NCI-H524 treated with DMSO at 0.1 percent for 48 hours (cell line): ENCODE measurements around the gene CARS2.

ENCODE experiments used
- DNase-seq: peaks from one replicate; lab custom pipeline; 2025; lab: John Stamatoyannopoulos, UW

Gene CARS2

DNA sequence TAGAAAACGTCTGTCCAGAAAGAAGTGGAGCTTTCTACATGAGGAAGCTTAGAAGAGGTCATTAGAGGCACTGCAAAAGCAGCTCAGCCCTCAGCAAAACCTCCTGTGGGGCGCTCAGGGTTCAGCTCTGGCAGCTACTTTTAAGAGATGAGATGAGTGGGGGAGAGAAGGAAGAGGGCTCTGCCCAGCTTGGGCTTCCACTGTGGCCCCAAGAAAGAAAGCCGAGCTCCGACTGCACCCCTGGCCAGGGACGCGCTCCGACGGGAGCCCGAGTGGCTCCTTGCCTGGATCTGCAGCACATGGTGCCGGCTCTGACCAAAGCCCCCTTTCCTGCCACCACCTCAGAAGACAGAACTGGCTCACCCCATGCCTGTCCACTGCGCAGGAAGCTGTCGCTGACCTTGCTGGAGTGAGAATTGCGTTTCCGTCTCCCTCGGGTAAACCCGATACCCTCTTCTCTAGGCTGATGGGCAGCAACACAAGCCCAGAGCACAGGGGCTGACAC, 54.1 kb downstream of the CARS2 start:
- no peak for DNase-seq

DNA sequence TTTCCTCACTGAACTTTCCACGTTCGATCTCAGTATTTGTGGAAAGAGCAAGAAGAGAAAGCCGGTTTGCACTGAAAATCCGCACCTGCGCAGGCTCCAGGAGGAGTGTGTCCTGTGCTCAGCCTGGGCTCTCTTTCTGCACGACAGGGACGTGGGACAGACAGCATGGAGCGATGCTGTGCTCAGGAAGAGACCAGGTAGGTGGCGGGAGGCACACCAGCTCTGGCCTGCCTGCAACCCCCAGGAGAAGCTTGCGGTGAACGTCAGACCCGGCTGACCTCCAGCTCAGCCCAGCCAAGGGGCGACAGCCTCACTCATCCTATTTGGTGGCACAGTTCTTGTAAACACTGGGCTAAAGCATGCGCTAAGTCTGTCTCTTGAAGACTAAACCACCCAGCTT, 54.6 kb downstream of the CARS2 start:
- DNase-seq, result no peak

DNA sequence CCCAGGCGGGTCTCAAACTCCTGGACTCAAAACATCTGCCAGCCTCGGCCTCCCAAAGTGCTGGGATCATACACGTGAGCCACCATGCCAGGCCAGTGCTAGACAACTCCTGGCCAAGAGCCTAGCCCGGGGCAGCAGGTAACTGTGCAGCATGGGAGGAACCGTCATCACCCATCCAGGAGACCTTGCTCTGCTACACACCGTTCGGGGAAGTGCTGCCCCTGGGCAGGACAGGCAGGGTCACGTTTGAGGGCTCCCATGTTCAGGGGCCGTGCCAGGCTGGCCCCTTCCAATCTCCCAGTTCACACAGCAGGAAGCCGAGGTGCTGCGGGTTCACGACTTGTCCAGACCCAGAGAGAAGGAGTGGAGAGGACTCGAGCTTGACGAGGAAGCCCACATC, 55.5 kb downstream of the CARS2 start:
- DNase-seq, result no peak

DNA sequence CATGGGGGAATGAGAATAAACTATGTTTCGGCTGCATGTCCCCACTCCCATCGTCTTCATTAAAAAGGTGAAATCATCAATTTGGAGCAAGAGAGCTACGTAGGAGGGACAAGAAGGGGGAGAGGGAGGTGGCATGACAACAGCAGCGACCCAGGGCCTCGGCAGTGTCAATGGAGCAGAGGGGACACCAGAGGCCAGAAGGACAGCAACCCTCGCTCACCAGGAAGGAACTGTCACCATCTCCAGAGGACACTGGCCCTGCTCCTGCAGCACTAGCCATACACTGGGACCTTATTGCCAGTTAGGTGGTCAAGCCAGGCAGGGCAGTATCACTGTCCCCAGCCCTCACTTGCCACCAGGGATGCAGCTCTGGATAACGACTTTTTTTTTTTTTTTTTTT, 56.4 kb downstream of the CARS2 start:
- DNase-seq, result no peak

DNA sequence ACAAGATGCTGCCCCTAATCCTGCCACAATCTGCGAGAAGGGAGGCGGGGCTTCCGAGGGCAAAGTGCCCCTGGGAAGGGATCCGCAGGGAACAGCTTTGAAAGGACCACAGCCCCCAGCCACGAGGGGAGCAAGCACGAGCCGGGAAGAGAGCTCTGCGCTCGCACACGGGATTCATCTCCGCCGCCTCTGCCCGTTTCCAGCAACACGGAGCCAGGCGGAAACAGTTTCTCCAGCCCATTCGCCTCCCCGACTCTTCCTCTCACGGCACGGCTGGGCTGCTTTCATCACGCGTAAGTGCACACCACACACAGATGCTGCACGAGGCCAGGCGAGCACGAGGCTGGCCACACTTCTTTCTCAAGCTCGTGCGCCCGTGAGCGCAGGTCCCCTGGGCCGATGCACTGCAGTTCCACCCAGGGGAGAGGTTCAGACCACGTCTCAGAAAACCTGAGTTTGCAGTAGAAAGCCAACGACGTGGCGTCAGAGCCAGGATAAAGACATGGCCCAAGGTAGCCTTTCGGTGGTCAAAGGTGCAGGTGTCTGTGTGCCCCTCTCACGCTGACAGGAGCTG, 57.0 kb downstream of the CARS2 start:
- peak; percentile 39 for DNase-seq

DNA sequence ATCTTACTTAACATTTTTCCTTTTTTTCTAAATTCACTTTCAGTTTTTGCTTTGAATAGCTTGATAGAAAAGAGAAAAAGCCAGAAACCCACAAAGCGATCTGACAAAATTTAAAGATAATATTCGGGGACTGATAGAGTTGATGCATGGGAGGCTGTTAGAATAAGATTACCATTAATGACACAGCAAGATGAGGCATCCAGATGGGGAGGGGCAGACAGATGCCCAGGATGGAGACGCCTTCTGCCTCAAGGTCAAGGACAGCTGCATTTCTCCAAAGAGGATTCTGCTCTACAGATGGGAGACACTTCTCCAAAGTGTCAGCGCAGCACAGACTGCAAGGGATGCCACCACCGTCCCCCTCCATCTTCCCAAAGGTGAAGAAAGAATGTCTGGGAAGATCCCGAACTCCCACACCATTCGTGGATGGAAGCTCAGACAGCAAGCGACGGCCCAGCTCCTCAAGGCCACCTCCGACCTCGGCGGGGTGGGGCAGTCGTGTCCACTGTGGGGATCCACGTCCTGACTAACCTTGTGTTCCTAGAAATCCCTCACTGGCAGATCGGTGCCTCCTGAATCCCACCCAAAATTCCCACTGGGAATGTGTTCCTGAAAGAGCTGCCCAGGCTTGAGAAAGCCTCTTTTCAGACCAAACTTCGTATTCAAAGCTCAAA, 57.6 kb downstream of the CARS2 start:
- DNase-seq, result peak; percentile 71

DNA sequence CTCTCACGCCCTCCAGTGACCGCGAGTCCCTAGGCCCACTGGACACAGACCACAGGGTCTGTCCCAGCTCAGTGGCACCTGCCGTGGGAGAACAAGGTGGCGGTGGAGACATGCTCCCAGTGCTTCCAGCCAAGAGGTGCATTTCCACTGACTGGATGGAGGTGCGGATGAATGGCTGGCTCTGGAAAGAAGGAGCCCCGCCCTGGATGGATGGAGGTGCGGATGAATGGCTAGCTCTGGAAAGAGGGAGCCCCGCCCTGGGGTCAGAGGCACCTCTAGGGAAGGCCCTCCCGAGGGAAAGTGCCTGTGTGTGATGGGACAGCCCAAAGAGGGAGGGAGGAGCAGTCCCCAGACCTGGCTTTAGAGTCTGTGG, 58.6 kb downstream of the CARS2 start:
- DNase-seq, result no peak

DNA sequence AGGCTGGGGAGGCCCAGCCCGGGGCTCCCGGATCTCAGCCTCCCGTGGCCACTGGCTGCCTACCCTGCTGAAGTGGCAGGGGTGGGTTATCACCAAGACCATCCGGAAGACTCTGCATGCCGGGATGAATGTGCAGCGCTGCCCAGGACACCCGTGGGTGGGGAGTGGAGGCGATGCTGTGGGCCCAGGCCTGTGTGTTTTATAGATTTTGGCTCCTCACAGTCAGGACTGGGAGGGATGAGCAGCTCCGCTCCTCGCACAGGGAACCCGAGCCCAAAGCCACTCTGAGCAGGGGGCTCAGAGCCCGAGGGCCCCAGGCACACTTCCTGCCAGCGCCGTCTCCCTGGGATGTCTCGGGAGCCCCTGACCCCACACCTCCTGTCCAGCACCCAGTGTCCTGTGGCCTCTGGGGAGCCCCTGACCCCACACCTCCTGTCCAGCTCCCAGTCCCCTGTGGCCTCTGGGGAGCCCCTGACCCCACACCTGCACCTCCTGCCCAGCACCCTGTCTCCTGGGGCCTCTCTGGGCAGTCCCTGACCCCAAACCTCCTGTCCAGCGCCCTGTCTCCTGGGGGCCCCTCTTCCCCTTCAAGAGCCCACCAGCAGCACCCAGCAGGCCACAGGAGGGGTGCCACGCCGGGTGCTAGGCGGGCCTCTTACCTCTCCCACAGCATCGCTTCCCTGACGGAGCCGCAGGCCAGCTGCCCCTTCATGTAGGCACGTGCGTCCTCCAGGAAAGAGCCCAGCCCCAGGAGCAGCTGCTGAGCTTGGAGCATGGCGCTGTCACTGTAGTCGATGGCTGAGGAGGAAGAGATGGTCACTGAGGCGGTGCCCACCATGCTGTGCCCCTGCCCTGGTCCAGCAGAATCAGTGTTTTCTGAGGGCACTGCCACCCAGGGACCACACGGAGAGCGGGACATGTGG, 59.2 kb downstream of the CARS2 start:
- no peak for DNase-seq

DNA sequence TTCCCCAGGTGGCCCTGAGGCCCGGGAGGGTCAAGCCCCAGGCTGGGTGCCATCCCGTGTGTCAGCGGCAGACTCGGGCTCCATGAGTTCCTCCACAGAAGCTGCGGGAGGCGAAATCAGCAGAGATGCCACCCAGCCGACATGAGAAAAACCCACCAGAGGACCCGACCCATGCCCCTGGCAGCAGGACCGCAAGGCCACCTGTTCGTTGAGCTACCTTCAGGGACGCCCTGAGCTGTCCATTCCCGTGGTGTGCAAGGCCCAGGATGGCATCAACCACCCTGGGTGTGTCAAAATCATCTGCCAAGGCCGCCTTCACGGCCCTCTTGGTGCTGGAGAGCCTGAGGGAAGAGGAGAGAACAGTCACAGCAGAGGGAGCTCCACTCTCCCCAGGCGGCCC, 60.2 kb downstream of the CARS2 start:
- DNase-seq, result no peak

DNA sequence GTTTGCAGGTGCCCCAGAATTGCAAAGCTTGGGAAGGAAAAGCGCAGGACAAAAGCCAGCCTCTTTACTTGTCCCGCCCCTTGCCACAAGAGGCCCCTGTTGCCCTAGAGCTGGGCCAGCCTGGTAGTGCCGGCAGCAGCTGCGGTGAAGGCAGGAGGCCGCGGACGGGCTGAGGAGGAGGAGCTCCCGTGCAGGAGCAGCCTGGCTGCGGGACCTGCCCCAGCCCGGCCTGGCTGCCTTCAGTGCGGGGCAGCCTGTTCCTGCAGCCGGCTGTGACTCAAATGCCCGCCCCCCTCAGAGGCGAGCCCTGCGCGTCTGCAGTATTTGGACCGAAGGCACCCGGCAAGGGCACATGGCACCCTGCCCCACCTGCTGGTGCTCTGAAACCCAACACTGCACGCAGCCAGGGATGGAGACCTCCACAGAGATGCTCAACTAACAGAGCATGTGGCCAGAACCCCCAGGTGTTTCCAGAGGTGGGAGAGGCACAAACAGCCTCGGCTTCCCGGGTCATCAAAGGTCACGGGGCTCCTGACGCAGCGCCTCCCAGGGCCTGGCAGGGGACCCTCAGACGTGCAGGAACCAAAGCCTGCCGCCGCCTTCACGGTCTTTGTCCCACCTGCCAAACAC, 60.9 kb downstream of the CARS2 start:
- peak; percentile 29 for DNase-seq

DNA sequence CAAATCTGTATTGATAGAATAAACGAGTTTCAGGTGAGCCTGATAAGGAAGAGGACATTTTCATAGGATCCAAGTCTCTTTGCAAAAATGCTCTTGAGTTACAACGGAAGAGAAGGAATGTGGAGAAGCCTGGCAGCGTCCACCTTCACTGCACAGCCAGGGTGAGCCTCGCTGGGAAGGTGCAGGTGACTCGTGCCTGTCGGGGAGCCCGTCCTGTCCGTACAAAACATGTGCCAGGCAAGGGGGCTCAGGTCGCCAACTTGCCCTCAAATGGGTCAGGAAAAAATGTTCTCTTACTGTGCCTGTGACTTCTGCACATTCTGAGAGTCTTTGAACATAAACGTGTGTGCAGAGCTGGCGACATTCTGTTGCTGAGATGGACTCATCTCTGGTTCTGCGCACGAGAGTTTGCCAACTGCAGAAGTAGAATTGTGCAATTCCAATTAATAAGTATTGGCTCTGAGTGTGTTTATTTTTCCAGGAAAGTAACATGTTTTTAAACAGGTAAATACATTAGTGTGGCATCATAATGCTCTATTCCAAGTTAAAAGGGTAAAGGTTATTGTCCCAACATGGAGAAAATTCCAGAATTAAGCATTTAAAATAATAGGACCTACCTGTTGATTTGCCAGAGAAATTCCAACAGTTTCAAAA, 62.0 kb downstream of the CARS2 start:
- DNase-seq, result no peak

DNA sequence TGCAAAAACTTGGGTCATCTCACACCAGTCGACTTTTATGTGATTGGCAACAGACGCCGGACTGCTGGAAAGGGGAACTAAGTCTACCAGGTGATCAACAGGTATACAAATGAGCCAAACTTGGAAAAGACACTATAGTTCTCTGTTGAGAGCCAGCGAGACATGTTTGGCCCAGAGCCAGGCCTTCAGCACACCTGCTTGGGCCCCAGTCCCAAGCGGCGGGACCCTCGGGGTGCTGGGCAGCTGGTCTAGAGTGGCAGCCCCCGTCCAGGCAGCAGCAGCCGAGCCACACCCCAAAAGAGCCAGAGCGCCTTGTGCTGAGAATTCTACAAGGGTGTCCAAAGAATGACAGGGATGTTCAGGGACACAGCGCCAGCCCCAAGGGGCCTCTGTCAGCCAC, 62.6 kb downstream of the CARS2 start:
- no peak for DNase-seq

DNA sequence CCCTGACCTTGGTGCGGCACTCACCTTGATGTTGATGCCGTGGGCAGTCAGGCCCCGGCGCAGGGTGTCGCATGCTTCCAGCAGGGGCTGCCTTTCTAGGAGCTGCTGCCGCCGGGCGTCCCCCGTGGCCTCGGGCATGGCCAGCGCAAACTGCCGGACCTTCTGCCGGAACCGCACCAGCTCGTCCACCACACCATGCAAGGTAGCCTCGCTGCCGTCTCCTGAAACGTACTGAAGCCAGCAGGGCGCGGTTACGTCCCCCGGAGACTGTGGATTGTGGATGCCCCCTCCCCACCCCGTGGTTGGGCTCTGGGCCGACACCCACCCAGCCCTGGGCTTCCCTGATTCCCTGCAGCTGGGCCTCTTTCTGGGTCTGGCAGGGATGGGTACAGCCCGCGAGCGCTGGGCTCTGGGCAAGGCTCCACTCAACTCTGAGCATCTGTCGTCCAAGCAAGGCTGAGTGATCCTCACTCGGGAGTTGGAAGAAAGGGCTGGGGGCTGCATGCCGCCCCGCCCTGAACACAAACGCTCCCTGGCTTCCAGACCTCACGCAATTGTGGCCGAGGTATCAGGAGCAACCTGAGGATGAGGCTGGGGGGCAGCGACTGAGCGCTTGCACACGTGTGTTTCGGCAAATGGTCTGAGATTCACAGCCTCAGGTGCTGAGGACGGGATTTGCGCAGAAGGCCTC, 63.5 kb downstream of the CARS2 start:
- DNase-seq, result no peak

DNA sequence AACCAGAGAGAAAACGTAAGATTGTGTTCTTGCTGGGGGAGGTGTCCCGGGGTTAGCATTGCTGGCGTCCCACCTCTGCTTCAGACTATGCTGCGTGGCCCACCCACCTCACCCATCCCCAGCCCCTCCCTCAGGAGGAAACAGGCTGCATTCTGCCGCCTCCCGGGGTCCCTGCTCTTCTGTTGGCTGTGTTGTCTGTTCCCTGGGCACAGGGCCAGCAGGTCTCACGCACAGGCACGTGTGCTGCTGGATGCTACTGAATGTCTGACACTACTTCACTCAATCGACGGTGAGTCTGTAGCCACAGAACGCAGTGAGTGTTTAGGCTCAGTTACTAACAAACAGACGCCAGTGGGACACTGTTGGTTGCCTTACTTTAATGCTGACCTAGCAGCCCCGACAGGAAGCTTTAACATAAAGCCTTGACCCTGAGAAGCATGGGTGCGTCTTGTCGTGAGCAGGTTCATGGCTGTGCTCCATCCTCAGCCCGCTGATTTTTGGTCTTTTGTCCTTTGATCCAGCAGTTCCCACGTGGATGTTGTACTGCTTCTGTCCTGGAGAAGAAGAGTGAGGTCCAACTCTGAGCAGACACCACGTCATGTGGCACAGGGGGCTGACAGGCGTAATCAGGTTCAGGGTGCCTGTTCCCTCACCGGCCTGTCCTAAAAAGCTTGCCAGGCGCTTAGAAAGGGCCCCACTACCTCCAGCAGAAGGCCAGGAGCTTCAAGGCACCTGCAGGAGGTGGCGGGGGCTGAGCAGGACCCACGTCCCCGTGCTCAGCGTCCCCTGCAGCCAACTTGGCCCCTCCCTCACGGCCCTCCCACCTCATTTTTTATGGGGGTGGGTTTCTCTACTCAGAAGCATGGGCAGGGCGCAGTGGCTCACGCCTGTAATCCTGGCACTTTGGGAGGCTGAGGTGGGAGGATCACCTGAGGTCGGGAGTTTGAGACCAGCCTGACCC, 64.6 kb downstream of the CARS2 start:
- DNase-seq, result no peak

DNA sequence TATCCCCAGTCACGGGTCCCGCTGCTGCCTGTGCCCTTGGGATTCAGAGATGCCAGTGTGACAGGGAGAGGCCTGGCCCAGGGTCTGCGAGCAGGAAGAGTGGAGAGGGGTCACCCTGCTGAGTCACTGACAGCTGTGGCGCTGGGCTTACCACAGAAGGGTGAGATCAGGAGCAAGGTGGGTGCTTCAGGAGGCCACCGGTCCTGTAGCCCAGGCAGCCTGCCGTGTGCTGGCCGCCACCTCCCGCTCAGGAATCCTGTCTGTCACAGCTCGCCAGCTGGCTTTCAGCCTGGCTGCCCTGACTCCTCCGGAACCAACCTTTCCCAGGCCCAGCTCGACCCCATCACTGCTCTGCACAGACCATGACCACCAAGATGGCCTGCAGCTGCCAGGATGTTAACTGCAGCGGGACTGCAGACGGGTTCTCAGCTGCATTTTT, 65.3 kb downstream of the CARS2 start:
- DNase-seq, result no peak

DNA sequence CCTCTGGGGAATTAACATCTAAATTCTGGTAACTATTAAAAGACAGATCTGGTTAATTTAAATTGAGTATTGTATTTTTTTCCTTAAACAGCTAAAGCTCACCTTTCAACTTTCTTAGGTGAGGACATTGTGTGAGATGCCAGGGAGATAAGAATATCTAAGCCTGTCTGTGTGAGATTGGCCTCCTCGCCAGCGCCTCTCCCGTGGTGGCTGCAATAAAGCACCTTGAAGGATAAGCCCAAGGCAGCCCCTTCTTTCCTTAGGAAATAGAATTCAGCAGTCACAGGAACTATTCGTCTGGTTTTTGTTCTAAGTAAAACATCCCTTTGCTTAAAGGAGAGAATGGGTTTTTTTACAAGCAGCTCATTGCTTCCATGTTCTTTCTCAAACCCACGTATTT, 66.0 kb downstream of the CARS2 start:
- no peak for DNase-seq

DNA sequence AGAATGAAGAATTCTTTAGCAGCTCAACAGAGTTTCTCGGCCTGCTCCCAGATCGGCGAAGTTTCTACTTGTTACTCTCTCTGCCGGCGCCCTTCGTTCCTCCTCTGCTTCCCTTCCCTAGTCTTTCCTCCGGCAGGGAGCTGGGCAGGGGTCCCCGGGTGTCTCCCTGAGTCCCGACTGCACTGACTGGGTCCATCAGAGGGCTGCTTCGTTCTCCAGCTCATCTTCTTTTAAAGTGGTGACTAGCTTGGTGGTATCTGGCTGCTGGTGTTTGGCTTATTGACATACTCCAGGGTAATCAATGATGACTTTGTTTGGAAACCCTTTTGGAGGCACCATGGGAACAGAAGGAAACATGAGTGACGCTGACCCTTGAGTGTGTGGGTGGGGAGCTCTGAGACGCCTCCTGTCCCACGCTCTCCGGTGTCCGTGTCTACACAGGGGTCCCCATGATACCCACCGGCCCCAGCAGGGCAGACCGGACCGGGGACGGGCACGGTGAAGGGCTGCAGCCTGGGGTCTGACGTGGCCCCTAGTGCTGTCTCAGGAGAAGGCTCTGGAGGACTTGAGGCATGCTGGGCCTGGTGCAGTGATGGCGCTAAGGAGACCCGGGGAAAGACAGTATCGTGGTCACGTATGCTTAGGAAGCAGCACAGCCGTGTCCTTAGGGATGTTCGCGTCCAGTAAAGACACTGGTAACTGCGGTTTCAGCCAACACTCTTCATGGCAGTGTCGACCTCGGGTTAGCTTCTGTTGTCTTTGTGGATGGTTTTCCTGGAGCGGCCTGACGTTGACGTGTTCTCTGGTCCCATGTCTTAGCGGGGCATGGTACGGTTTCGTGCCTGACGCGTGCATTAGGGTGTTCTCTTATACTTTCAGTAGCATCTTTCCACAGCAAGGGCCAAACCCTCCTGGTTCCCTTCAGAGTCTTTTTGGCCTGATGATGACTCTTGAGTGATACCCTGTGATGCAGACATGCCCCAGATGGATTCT, 66.8 kb downstream of the CARS2 start:
- no peak for DNase-seq

DNA sequence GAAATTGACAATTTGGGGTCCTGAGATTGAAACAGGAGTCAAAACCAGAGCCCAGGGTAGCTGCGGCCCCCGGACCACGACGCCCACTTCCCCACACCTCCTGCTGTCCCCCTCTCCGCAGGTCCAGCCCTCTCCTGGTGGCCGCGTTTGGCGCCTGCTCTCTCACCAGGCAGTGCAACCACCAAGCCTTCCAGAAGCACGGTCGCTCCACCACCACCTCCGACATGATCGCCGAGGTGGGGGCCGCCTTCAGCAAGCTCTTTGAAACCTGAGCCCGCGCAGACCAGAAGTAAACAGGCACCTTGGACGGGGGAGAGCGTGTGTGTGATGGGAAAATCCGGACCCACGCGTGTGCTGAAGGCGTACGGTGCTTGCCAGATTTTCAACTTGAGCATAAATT, 67.7 kb downstream of the CARS2 start:
- no peak for DNase-seq

DNA sequence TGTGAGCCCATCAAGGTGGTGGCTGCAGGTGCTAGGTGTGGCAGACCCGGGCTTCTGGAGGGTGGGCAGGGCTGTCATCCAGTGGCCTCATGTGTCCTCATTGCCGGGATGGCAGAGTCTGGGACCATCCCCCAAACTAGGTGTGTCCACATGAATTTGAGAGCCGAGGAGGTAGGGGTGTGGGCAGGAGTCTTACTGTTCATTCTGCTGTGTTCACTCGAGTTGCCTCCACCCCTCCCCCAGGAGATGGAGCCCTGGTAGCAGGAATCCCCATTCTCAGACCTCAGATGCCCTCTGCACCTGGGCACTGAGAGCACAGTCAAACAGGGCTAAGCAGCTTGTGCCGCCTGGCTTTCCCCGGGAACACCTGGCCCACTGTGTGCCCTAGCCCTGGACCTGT, 68.2 kb downstream of the CARS2 start:
- no peak for DNase-seq
